HL-60 (cell line): ENCODE results near the gene SLC22A3.

ENCODE experiments used
- CTCF ChIP-seq: IDR thresholded peaks from one replicate; pipeline ENCODE4 v1.5.1; 2011; ENCODE audit warnings: low read length, control low read depth, inconsistent platforms; ENCODE audit not compliant: insufficient read depth
- GABPA ChIP-seq: IDR thresholded peaks from 2 replicates; pipeline ENCODE4 v1.6.1; 2012; ENCODE audit warnings: low read depth
- POLR2AphosphoS5 ChIP-seq: IDR thresholded peaks from 2 replicates; pipeline ENCODE4 v1.6.1; 2012; ENCODE audit warnings: low read depth
- REST ChIP-seq: IDR thresholded peaks from 2 replicates; pipeline ENCODE4 v1.6.1; 2012; ENCODE audit warnings: low read depth; ENCODE audit not compliant: insufficient replicate concordance
- SPI1 ChIP-seq: IDR thresholded peaks from 2 replicates; pipeline ENCODE4 v1.6.1; 2012; ENCODE audit warnings: low read depth, mild to moderate bottlenecking, borderline replicate concordance

DNA sequence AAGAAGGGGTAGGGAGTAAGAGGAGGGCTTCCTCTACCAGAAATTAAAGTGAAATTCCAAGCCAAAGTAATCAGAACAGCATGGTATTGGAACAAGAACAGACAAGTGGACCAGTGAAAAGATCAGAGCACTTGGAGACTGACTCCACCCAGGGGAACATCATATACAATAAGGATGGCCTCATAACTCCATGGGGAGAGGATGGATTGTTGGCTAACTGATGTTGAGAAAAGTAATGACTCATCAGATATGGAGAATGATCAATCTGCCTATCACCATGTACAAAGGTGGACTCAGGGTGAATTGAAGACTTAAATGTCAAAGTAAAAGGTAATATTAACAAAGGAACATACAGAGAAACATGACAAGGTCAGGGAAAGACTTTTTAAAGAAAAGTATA is 12.8 kb downstream of the SLC22A3 start:
- TF ChIP-seq CTCF, result no peak
- no peak for TF ChIP-seq POLR2AphosphoS5
- TF ChIP-seq REST, result no peak
- no peak for TF ChIP-seq GABPA
- no peak for TF ChIP-seq SPI1
